Fibroblast of villous mesenchyme (primary cell): ENCODE data around the gene SERPINA9. TPM values are rescaled to one million over a fixed set of nuclear protein-coding genes. Genes with fewer than 3 reads are reported as not detected.
"Not testable (repeated sequence)": the region's sequence is repeated elsewhere in the genome, so short reads cannot be mapped to it uniquely, and the experiment has no call there.

Source experiments
- DNase-seq: peaks from one replicate; pipeline ENCODE4 v3.0.0-alpha.2; 2010; ENCODE audit warnings: low read depth
- H3K4me3 ChIP-seq: 2 replicates; pipeline ENCODE4 v1.5.1; 2011; ENCODE audit warnings: low read depth, mild to moderate bottlenecking, low read length
- CTCF ChIP-seq: IDR thresholded peaks from 2 replicates; pipeline ENCODE4 v1.5.1; 2012; ENCODE audit warnings: low read depth, mild to moderate bottlenecking, low read length; ENCODE audit not compliant: insufficient read depth
- total RNA-seq: library from RNA; depleted of rRNA; stranded (reverse); fragments of >200 nt; gene quantifications from 2 replicates; pipeline ENCODE4 v1.2.3, GENCODE V29; 2012

The SERPINA9 gene
- total RNA-seq, 1 donor, result not detected

- TF ChIP-seq CTCF, result no peak
- H3K4me3 ChIP-seq, result no peak overlapping the region
- DNase-seq, result no peak
Observed at GRCh38 chr14:94439453-94440057, 36.4 kb downstream of the SERPINA9 start.

- H3K4me3 ChIP-seq, result no peak overlapping the region
- TF ChIP-seq CTCF, result no peak
Observed at GRCh38 chr14:94428610-94429009, 47.4 kb downstream of the SERPINA9 start.

GRCh38 chr14:94427016-94427613 is 48.9 kb downstream of the SERPINA9 start:
- no peak overlapping the region for H3K4me3 ChIP-seq
- TF ChIP-seq CTCF, result no peak
- DNase-seq, result no peak

More at GRCh38 chr14:94428610-94429009, 47.4 kb downstream of the SERPINA9 start:
- DNase-seq, result no peak

GRCh38 chr14:94426526-94426925 is 49.5 kb downstream of the SERPINA9 start:
- DNase-seq, result no peak
- TF ChIP-seq CTCF, result no peak
- no peak overlapping the region for H3K4me3 ChIP-seq

DNA sequence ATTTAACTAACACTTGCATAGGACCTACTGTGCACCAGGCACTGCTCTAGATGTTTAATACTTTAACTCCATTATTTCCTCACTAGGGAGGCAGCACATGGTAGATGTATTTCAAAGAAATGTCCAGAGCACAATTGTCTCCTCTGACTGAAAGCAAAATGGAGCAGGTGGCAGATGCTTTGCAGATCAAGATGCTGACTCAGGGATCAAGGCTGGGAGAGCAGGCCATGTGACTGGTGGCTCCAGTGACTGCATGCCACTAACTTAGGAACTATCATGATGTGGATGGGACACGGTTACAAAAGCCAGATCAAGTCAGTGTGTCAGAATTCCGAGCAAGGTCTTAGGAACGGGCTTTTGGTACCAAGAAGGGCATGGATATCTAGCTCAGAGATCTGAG is 51.6 kb downstream of the SERPINA9 start:
- H3K4me3 ChIP-seq, result no peak overlapping the region

GRCh38 chr14:94423453-94424056 is 52.4 kb downstream of the SERPINA9 start:
- no peak overlapping the region for H3K4me3 ChIP-seq
- DNase-seq, result peak; percentile 54
- peak; percentile 61 for TF ChIP-seq CTCF

More for the DNA sequence above, 51.6 kb downstream of the SERPINA9 start:
- TF ChIP-seq CTCF, result no peak
- no peak for DNase-seq

- TF ChIP-seq CTCF, result no peak
- no peak overlapping the region for H3K4me3 ChIP-seq
- no peak for DNase-seq
Observed at GRCh38 chr14:94421316-94421715, 54.7 kb downstream of the SERPINA9 start.

DNA sequence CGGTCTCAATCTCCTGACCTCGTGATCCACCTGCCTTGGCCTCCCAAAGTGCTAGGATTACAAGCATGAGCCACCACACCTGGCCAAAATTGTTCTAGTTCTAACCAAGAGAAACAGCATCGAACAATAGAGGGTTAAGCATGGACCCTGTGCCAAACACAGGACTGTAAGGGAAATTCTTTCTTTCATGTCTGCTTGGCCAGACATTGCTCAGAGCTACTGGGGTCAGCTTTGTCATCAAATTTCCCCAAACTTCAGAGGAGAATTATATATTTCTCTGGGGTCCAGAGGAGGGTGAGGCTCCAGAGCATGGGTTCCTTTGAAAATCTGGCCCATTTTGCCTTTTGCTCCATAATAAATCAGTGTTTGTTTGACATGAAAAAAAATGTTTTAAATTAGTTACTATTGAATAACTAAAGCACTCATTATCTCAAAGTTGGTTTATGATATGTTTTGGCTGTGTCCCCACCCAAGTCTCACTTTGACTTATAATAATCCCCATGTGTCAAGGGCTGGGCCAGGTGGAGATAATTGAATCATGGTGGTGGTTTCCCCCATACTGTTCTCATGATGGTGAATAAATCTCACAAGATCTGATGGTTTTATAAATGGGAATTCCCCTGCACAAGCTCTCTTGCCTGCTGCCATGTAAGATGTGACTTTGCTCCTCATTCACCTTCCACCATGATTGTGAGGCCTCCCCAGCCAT is 58.3 kb downstream of the SERPINA9 start:
- not testable (repeated sequence) for DNase-seq, H3K4me3 ChIP-seq
